Mucosa of descending colon (tissue), 3 donors: ENCODE measurements around the gene CORIN. TPM values are rescaled to one million over a fixed set of nuclear protein-coding genes. Genes with fewer than 3 reads are reported as not detected.
A peak's percentile ranks its signal among the peaks of the same experiment; 100 is the strongest.

Experiments
- ATAC-seq: fragments of 200-7000 bp; cut with Tn5 transposase; one replicate; pipeline ENCODE4 v1.9.1; 2020; ENCODE audit warnings: mild to moderate bottlenecking, moderate library complexity
- DNase-seq, 3 donors: peaks; one replicate each; pipeline ENCODE4 v3.0.0-alpha.2; 2020
- H3K36me3 ChIP-seq: fragments of 200-600 bp; one replicate; pipeline ENCODE4 v1.8.0; 2021; ENCODE audit warnings: low read depth, mild to moderate bottlenecking
- H3K4me1 ChIP-seq: fragments of 200-600 bp; one replicate; pipeline ENCODE4 v1.8.0; 2021; ENCODE audit warnings: low read depth, mild to moderate bottlenecking
- H3K4me3 ChIP-seq: fragments of 200-600 bp; one replicate; pipeline ENCODE4 v1.8.0; 2021; ENCODE audit warnings: mild to moderate bottlenecking
- H3K9me3 ChIP-seq: fragments of 200-600 bp; one replicate; pipeline ENCODE4 v1.8.0; 2021; ENCODE audit warnings: mild to moderate bottlenecking
- CTCF ChIP-seq: fragments of 200-600 bp; IDR thresholded peaks from one replicate; pipeline ENCODE4 v1.8.0; 2022; ENCODE audit warnings: antibody characterized with exemption, mild to moderate bottlenecking
- intact Hi-C, 2 donors: fragments of 100-400 bp; cut with DNase I in 1 of 2; cut with micrococcal nuclease in 1 of 2; formaldehyde crosslinking; loops; one replicate each; pipeline versions ENCODE4 v1.11.0 to v1.11.1; 2022; cut with DNase I, micrococcal nuclease
- total RNA-seq, 3 donors: library from RNA; stranded (reverse); fragmentation: NEBNext Ultra II Directional in 2 of 3; extraction: Animal tissue kit (Norgen Biotek cat#: 25700) in 2 of 3; gene quantifications; one replicate each; pipeline versions ENCODE4 v1.2.1 to v1.2.4, GENCODE V29; 2021 to 2023
- donor health status: DM: no; HTN: no; CAD: no; lungs with moderate emphysema.
- donor health status: DM: no; HTN: no; CAD: no.
- donor health status: DM: no; HTN: yes; CAD: no.

Gene CORIN
- total RNA-seq, 3 donors from 2014 or later = 0.41 to 0.52 (median 0.47) TPM

GRCh38 chr4:47674144-47674543 lies 163.7 kb downstream of the CORIN start:
- ATAC-seq = no peak
- Histone ChIP-seq H3K4me1 (no peaks in the 10 kb centered on the region), H3K36me3 (no peaks in the 10 kb centered on the region), H3K9me3 (no peaks in the 10 kb centered on the region), H3K4me3 (no peak overlapping the region)
- no peak for TF ChIP-seq CTCF
- DNase-seq = no peak
- intact Hi-C loops = no loop called here

- H3K36me3 ChIP-seq = no peaks in the 10 kb centered on the region
- DNase-seq (no peak), ATAC-seq (no peak)
- H3K9me3 ChIP-seq = no peaks in the 10 kb centered on the region
- intact Hi-C loops = no loop called here
- no peaks in the 10 kb centered on the region for H3K4me1 ChIP-seq
- no peak for TF ChIP-seq CTCF
- no peak overlapping the region for H3K4me3 ChIP-seq
Measured at GRCh38 chr4:47672696-47673095, 165.2 kb downstream of the CORIN start.

- intact Hi-C loops = no loop called here
- Histone ChIP-seq H3K9me3 (no peaks in the 10 kb centered on the region), H3K36me3 (no peaks in the 10 kb centered on the region), H3K4me1 (no peaks in the 10 kb centered on the region), H3K4me3 (no peak overlapping the region)
- no peak for ATAC-seq
- no peak for DNase-seq
- no peak for TF ChIP-seq CTCF
Measured at GRCh38 chr4:47669946-47670345, 167.9 kb downstream of the CORIN start.

- no peaks in the 10 kb centered on the region for H3K4me1 ChIP-seq
- peak; percentile 45 for ATAC-seq
- intact Hi-C loops = no loop called here
- H3K4me3 ChIP-seq = no peak overlapping the region
- peak in 1 of 3 donors; percentile 45 for DNase-seq
- no peaks in the 10 kb centered on the region for H3K36me3 ChIP-seq
- no peaks in the 10 kb centered on the region for H3K9me3 ChIP-seq
- TF ChIP-seq CTCF = peak; percentile 22
Measured at GRCh38 chr4:47668810-47669408, 169.0 kb downstream of the CORIN start.

- DNase-seq (no peak), ATAC-seq (no peak)
- TF ChIP-seq CTCF = no peak
- no peak overlapping the region for H3K4me3 ChIP-seq
- no peaks in the 10 kb centered on the region for H3K4me1 ChIP-seq
- intact Hi-C loops = no loop called here
- no peaks in the 10 kb centered on the region for H3K36me3 ChIP-seq
- no peaks in the 10 kb centered on the region for H3K9me3 ChIP-seq
Measured at GRCh38 chr4:47668256-47668655, 169.6 kb downstream of the CORIN start.

GRCh38 chr4:47667552-47667951 lies 170.3 kb downstream of the CORIN start:
- Histone ChIP-seq H3K9me3 (no peaks in the 10 kb centered on the region), H3K4me3 (no peak overlapping the region), H3K4me1 (no peaks in the 10 kb centered on the region), H3K36me3 (no peaks in the 10 kb centered on the region)
- no peak for TF ChIP-seq CTCF
- intact Hi-C loops = no loop called here
- ATAC-seq (no peak), DNase-seq (no peak)
